HG03565 (cell line): Measurements from ENCODE around the gene CA11.

Source experiments
- ATAC-seq: cut with Tn5 transposase; IDR thresholded peaks from one replicate; pipeline ENCODE4 v1.9.1; 2021; ENCODE audit warnings: mild to moderate bottlenecking, moderate library complexity; ENCODE audit not compliant: unreplicated experiment

CA11 gene

GRCh38 chr19:48629599-48630295 lies 16.2 kb downstream of the CA11 start:
- ATAC-seq: no peak

DNA sequence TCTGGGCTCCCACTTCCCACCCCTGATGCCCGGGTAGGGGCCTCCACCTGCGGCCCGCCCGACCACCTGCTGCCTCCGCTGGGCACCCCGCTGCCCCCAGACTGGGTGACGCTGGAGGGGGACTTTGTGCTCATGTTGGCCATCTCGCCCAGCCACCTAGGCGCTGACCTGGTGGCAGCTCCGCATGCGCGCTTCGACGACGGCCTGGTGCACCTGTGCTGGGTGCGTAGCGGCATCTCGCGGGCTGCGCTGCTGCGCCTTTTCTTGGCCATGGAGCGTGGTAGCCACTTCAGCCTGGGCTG lies 16.7 kb downstream of the CA11 start:
- ATAC-seq: no peak

DNA sequence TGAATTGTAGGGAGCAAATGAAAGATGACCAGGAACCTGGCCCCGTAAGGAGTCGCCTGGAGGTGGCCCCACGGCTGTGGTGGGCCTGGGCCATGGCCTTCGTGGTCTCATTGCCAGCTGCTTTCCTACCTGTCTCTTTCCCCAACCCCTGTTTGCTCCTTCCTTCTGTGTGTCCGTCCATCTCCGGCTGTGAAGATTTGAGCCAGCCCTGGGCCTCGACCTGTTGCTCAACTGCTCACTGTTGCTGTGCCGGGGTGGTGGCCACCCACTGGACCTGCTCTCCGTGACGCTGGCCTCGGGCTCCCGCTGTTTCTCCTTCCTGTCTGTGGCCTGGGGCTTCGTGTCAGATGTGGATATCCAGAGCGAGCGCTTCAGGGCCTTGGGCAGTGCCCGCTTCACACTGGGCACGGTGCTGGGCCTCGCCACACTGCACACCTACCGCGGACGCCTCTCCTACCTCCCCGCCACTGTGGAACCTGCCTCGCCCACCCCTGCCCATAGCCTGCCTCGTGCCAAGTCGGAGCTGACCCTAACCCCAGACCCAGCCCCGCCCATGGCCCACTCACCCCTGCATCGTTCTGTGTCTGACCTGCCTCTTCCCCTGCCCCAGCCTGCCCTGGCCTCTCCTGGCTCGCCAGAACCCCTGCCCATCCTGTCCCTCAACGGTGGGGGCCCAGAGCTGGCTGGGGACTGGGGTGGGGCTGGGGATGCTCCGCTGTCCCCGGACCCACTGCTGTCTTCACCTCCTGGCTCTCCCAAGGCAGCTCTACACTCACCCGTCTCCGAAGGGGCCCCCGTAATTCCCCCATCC lies 17.3 kb downstream of the CA11 start:
- no peak for ATAC-seq

- no peak for ATAC-seq
These were observed 18.1 kb downstream of the CA11 start for GRCh38 chr19:48627865-48628314.

- no peak for ATAC-seq
These were observed 18.7 kb downstream of the CA11 start for GRCh38 chr19:48627201-48627864.

GRCh38 chr19:48625891-48626327 lies 20.1 kb downstream of the CA11 start:
- no peak for ATAC-seq

- no peak for ATAC-seq
These were observed 20.9 kb downstream of the CA11 start for GRCh38 chr19:48624791-48625723.

- peak; percentile 33 for ATAC-seq
These were observed 21.9 kb downstream of the CA11 start for GRCh38 chr19:48624067-48624594.

GRCh38 chr19:48623556-48624066 lies 22.4 kb downstream of the CA11 start:
- ATAC-seq: no peak

DNA sequence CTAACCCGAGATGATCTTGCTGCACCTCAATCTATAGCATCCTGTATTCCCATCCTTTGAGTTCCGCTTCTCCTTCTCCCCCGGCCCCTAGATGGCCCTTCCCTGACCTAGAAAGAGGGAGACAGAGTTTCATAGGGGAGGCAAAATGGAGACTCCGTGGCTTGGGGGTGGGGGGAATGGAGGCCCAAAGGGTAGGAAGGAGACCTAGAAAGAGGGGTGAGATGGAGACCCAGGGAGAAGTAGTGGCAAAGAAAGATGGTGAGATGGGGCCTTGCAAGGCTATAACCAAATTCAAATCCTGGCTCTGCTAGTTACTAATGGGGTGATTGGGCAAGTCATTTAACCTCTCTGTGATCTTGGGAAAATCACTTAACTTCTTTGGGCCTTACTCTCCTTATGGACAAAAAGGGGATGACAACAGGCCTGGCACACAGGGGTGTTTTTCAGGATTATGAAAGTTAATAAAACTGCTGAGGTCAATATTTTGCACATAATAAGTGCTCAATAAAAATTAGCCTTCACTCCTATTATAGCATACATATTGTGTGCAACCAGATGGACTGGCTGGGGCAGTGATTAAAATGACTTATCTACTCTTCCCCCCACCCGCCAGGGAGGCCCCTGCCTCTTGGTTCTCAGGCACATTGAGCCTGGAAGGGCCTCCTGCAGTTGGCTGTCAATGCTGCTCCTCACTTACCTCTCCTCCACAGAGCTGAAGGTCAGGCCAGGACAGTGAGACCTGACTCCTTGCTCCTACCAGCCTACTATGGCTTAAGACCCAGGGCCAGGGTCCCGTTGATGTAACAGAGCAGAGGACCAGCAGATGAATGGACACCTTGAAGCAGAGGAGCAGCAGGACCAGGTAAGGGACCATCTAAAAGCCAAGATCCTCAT lies 26.0 kb downstream of the CA11 start:
- ATAC-seq: no peak

DNA sequence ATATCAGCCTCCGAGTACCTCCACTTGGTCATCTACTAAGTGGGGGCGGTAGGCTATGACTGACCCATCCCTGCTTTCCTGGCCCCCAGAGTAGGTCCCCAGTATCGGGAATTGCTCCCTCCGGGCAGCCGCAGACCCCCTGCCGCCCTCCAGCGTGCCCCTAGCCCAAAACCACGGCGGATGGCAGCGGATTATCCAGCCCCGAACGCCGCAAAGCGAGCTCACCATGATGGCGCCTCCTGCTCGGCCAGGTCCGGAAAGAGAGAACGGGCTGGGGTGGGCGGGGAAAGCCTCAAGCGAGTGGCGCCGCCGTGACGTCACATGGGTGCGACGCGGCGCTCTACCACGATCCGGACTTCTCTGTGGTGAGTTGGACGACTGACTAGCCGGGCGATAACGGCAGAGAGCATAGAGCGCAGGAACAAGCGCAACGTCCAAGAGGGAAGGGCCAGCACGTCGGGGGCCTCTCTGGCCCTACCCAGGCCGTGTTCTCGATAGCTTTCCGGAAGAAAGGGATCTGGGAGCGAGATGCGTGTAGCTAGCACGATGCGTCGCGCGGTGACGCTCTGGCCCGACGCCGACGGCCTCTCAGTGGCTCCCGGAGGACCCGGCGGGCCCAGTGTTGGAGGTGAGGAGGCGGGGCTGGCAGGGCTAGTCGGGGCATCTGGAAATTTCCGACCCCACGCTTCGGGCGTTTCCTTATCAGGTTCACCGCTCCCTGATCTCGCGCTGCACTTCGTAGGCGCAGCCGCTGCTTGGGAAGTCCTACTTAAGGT lies 26.9 kb downstream of the CA11 start, which contains the start of the genes RPL18 and SPHK2:
RPL18 (minus strand) TSS at position 263 of the 776 bp plus-strand sequence; CDS start at position 228, 35 bp downstream.
SPHK2 (plus strand) TSS at position 591 of the 776 bp plus-strand sequence. CDS start 1,009 bp downstream, outside the sequence.
- ATAC-seq: peak; percentile 73

DNA sequence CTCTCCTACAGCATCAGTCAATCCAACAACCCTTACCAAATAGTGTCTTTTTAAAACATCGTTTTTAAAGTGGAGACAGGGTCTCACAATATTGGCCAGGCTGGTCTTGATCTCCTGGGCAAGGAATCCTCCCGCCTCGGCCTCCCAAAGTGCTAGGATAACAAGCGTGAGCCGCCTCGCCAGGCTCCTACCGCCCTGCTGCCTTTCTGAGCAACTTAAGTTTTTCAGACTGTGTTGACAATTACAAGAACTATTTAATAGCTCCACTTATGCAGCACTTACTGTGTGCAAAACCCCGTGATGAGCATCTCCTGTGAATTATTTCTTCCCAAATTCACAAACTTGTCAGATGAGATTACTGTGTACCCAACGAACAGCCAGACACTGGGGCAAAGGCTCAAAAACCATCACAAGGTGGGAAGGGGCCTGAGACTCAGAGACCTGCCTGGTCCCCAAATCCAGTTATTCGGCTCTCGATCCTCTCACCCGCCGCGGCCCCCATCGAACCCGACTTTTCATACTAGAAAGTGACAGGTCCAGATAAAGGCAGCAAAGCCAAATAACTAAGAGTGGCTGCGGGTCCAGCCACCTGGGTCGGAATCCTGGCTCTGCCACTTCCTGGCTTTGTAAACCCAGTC lies 27.6 kb downstream of the CA11 start:
- no peak for ATAC-seq

DNA sequence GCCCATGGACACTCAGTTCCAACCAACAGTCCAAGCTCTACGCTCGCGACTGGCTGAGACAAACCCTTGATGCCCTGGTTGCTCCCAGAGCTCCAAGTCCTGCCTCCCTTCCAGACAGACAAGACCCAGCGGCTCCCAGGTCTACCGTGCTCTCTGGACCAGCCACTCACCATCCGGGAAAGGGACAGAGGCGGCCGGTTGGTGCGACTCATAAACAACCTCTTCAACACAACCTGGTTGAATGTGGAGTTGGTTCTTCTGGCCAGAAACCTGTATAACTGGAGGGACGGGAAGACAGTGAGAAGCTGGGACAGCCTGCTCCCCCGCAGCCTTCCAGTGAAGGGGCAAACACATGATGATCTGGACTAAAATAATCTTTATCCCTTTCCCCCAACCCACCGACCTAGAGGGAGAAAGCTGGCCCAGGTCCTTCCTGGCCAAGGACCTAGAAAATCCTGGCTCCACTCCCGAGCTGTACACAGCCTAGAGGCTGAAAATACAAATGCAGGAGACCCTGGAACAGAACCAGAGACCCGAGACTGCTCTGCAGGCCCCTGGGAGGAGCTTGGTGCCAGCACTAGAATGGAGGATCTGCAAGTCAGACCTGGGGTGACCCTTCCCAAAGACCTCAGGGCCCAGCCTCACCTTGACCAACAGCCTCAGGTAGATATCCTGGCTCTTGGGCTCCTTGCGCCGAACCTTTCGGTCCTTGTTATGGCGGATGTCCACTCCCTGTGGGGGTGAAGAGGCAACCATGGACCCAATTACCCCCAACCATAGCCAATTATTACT lies 28.6 kb downstream of the CA11 start:
- ATAC-seq: no peak

- ATAC-seq: no peak
These were observed 29.4 kb downstream of the CA11 start for GRCh38 chr19:48616491-48617056.

DNA sequence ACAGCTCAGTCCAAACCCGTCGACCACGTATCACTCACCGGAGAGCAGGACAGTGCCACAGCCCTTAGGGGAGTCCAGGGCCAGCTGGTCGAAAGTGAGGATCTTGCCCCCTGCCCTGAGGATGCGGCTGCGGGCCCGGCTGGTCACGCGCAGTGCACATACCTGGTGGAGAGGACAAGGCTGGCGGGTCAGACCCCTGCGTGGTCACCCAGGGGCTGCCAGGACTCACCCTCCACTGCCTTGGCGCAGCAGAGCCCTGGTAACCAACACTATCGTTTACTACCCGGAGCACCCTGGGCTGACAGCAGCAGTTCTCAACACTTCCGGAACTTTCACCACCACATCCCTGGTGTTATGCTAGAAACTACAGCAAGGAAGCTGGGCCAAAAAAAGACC lies 29.9 kb downstream of the CA11 start:
- ATAC-seq: no peak

DNA sequence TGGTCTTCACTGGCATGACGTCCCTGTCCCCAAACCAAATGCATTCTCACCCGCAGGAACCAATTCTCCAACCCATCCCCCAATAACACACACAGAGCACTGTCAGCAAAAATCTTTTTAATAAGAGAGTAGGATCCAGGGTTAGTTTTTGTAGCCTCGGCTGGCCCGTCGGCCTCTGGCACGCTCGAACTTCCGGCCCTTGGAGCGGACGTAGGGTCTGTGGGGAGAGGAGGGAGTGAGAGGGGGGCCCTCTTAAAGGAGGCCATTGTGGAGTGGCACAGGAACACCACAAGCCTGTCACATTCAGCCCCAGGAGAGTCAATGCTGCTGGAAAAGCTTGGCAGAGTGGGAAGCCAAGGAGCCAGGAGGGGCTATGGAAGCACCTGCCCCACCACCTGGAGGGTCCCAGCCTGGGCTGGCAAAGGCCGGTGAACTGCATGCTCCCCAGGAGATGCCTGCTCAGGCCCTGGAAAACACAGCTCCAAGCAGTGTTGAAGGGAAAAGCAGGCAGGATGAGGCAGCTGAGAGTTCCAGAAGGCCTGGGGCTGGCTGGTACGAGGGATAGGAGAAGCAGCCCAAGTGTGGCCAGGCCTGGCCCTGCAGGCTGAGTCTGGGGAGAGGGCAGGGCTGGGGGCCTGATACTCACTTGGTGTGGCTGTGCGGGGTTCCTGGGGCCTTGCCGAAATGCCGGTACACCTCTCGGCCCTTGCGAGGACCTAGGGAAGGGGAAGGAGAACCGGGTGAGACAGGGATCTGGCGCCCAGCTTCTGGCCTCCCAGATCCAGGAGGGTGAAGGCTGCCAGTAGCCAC lies 30.6 kb downstream of the CA11 start:
- ATAC-seq: no peak
